Right atrium auricular region (tissue), 2 donors: ENCODE measurements around the gene CYP4Z1. TPM values are rescaled to one million over a fixed set of nuclear protein-coding genes. Genes with fewer than 3 reads are reported as not detected.

Experiments
- DNase-seq: peaks from one replicate; pipeline ENCODE4 v3.0.0-alpha.2; 2019; ENCODE audit warnings: low spot score
- H3K27ac ChIP-seq, 2 donors: fragments of 200-600 bp; sonication (generic); 1 replicate in 1 of 2; 2 replicates in 1 of 2; pipeline ENCODE4 v1.5.1; 2016 to 2019
- H3K27me3 ChIP-seq, 2 donors: fragments of 200-600 bp; sonication (generic); one replicate each; pipeline versions ENCODE4 v1.5.1 to v1.6.0; 2017 to 2019
- H3K36me3 ChIP-seq: fragments of 200-600 bp; sonication (generic); one replicate; pipeline ENCODE4 v1.5.1; 2016
- H3K4me1 ChIP-seq, 2 donors: fragments of 200-600 bp; sonication (generic); one replicate each; pipeline versions ENCODE4 v1.5.1 to v1.6.0; 2017 to 2019
- H3K4me3 ChIP-seq, 2 donors: fragments of 200-600 bp; sonication (generic); 1 replicate in 1 of 2; 2 replicates in 1 of 2; pipeline ENCODE4 v1.5.1; 2017 to 2019; ENCODE audit warnings: mild to moderate bottlenecking in 1 of 2, moderate library complexity in 1 of 2
- H3K9me3 ChIP-seq, 2 donors: fragments of 200-600 bp; sonication (generic); one replicate each; pipeline ENCODE4 v1.5.1; 2019
- CTCF ChIP-seq, 2 donors: fragments of 200-600 bp; sonication (generic); IDR thresholded peaks; one replicate each; pipeline ENCODE4 v1.5.1; 2019; ENCODE audit warnings: antibody characterized with exemption in 2 of 2
- total RNA-seq, 2 donors: library from RNA; depleted of rRNA; stranded (reverse); fragments of >200 nt; gene quantifications; one replicate each; pipeline ENCODE4 v1.1.0, GENCODE V29; 2016

Gene CYP4Z1
- under 1 TPM in 1 of 2 donors, not detected in 1; 0.35 TPM for total RNA-seq

- Histone ChIP-seq H3K4me1 (no peaks in the 10 kb centered on the region), H3K4me3 (no peak within 1 kb of the TSS), H3K27ac (no peak within 1 kb of the TSS), H3K36me3 (no peaks in the 10 kb centered on the region), H3K27me3 (no peaks in the 10 kb centered on the region), H3K9me3 (peaks cover 0 to 3% of the 10 kb centered on the region in 2 donors)
- no peak for DNase-seq
- no peak for TF ChIP-seq CTCF (IDR thresholded peaks at IDR 0.05)
Measured at GRCh38 chr1:47067097-47067594, at the start of gene CYP4Z1. CYP4Z1 (plus strand) TSS chr1:47067231; CDS start chr1:47067491, 260 bp downstream.

- TF ChIP-seq CTCF (IDR thresholded peaks at IDR 0.05): no peak
- Histone ChIP-seq H3K36me3 (no peaks in the 10 kb centered on the region), H3K9me3 (no peaks in the 10 kb centered on the region), H3K4me3 (no peak overlapping the region), H3K27me3 (no peaks in the 10 kb centered on the region), H3K4me1 (peaks cover 0 to 38% of the 10 kb centered on the region in 2 donors), H3K27ac (peak overlapping the region; percentile 10 to 41)
- DNase-seq: no peak
Measured at GRCh38 chr1:47021070-47021469, 46.0 kb upstream of the CYP4Z1 start.

GRCh38 chr1:47023268-47024140 is 43.5 kb upstream of the CYP4Z1 start, which contains the start of gene CYP4X1:
CYP4X1 (plus strand) TSS chr1:47023669; CDS start chr1:47023818, 149 bp downstream.
- no peak for TF ChIP-seq CTCF (IDR thresholded peaks at IDR 0.05)
- Histone ChIP-seq H3K4me1 (peaks cover 0 to 38% of the 10 kb centered on the region in 2 donors), H3K36me3 (no peaks in the 10 kb centered on the region), H3K9me3 (no peaks in the 10 kb centered on the region), H3K4me3 (peak within 1 kb of the TSS; percentile 26 to 53), H3K27ac (peak within 1 kb of the TSS; percentile 62 to 65), H3K27me3 (no peaks in the 10 kb centered on the region)
- no peak for DNase-seq

- Histone ChIP-seq H3K4me1 (peaks cover 0 to 43% of the 10 kb centered on the region in 2 donors), H3K36me3 (no peaks in the 10 kb centered on the region), H3K4me3 (peak overlapping the region; percentile 26 to 53), H3K27ac (peak overlapping the region; percentile 62 to 65), H3K9me3 (no peaks in the 10 kb centered on the region), H3K27me3 (no peaks in the 10 kb centered on the region)
- no peak for DNase-seq
- TF ChIP-seq CTCF (IDR thresholded peaks at IDR 0.05): no peak
Measured at GRCh38 chr1:47024141-47024801, 42.8 kb upstream of the CYP4Z1 start.

GRCh38 chr1:47030170-47030805 is 36.7 kb upstream of the CYP4Z1 start:
- DNase-seq: no peak
- Histone ChIP-seq H3K36me3 (no peaks in the 10 kb centered on the region), H3K4me3 (no peak overlapping the region), H3K27ac (peak overlapping the region; percentile 57 to 60), H3K27me3 (no peaks in the 10 kb centered on the region), H3K9me3 (no peaks in the 10 kb centered on the region), H3K4me1 (peaks cover 0 to 38% of the 10 kb centered on the region in 2 donors)
- no peak for TF ChIP-seq CTCF (IDR thresholded peaks at IDR 0.05)
